ENCODE results near the gene SHC4. TPM values are rescaled to one million over a fixed set of nuclear protein-coding genes. Genes with fewer than 3 reads are reported as not detected.
A peak's percentile ranks its signal among the peaks of the same experiment; 100 is the strongest.

The SHC4 gene
- total and polyA plus RNA-seq, 7 donors = 0.10 to 1.0 (median 0.25) TPM; not detected in 1

GRCh38 chr15:48992545-48992944 lies 28.8 kb upstream of the SHC4 start:
- no peaks in the 10 kb centered on the region for H3K4me1 ChIP-seq
- no peak overlapping the region for H3K27ac ChIP-seq
- TF ChIP-seq CTCF (IDR thresholded peaks at IDR 0.05) = no peak
- intact Hi-C loops (cut with DNase I) = loop anchor here in 1 of 2 donors (5.0 kb wide), 1 partner anchor 140 kb away; no protein-coding TSS in a partner anchor
- H3K4me3 ChIP-seq = no peak overlapping the region
- WGBS, 3 donors = 90 to 94% (median 94%) methylated on average over 1 of the region's 1 CpG
- H3K27me3 ChIP-seq (ENCODE audit: insufficient read depth in 3 of 3, low read length in 2 of 3) = no peaks in the 10 kb centered on the region
- peaks cover 3 to 80% of the 10 kb centered on the region in 2 donors for H3K36me3 ChIP-seq (ENCODE audit: insufficient read depth in 1 of 2, low read depth in 1 of 2)
- no peak for DNase-seq
- no peaks in the 10 kb centered on the region for H3K9me3 ChIP-seq
- ATAC-seq = no peak

DNA sequence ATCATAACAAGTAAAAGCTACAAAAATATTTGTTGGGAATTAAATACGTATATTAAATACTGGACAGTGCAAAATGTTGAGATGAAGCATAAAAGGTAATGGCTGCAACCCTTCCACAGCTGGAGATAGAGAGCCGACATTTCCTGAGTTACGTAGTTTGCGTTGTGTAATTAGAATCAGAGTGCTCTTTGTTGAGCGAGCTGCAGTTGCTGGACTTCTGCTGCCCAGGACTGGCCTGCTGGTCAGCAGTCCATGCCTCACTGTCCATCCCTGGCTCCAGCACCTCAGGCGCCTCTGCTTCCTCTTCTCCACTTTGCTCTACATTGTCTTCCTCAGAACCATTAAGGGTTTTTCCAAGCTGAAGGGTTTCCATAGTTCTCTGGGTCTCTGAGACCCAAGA lies 28.4 kb upstream of the SHC4 start:
- 97 to 98% (median 97%) methylated on average over 6 of the region's 6 CpGs for WGBS, 3 donors

GRCh38 chr15:48989170-48989569 lies 25.5 kb upstream of the SHC4 start:
- no peak for TF ChIP-seq CTCF (IDR thresholded peaks at IDR 0.05)
- Histone ChIP-seq H3K27me3 (ENCODE audit: insufficient read depth in 3 of 3, low read length in 2 of 3) (no peaks in the 10 kb centered on the region), H3K4me1 (no peaks in the 10 kb centered on the region), H3K36me3 (ENCODE audit: insufficient read depth in 1 of 2, low read depth in 1 of 2) (peaks cover 0 to 47% of the 10 kb centered on the region in 2 donors), H3K27ac (no peak overlapping the region), H3K9me3 (no peaks in the 10 kb centered on the region), H3K4me3 (no peak overlapping the region)
- ATAC-seq (no peak), DNase-seq (no peak)
- intact Hi-C loops (cut with DNase I) = no loop called here
- WGBS, 3 donors = 80 to 91% (median 86%) methylated on average over 1 of the region's 1 CpG

More for the DNA sequence above, 28.4 kb upstream of the SHC4 start:
- ATAC-seq (no peak), DNase-seq (no peak)
- no peaks in the 10 kb centered on the region for H3K4me1 ChIP-seq
- intact Hi-C loops (cut with DNase I) = loop anchor here in 1 of 2 donors (5.0 kb wide), 1 partner anchor 140 kb away; no protein-coding TSS in a partner anchor
- no peak overlapping the region for H3K27ac ChIP-seq
- TF ChIP-seq CTCF (IDR thresholded peaks at IDR 0.05) = no peak
- H3K36me3 ChIP-seq (ENCODE audit: insufficient read depth in 1 of 2, low read depth in 1 of 2) = peaks cover 3 to 76% of the 10 kb centered on the region in 2 donors
- no peaks in the 10 kb centered on the region for H3K27me3 ChIP-seq (ENCODE audit: insufficient read depth in 3 of 3, low read length in 2 of 3)
- H3K9me3 ChIP-seq = no peaks in the 10 kb centered on the region
- H3K4me3 ChIP-seq = no peak overlapping the region

- no peak overlapping the region for H3K4me3 ChIP-seq
- H3K27me3 ChIP-seq (ENCODE audit: insufficient read depth in 3 of 3, low read length in 2 of 3) = no peaks in the 10 kb centered on the region
- no peak for TF ChIP-seq CTCF (IDR thresholded peaks at IDR 0.05)
- peak in 1 of 4 donors; percentile 21 for ATAC-seq
- no peak overlapping the region for H3K27ac ChIP-seq
- no peaks in the 10 kb centered on the region for H3K4me1 ChIP-seq
- no peaks in the 10 kb centered on the region for H3K9me3 ChIP-seq
- no peak for DNase-seq
- intact Hi-C loops (cut with DNase I) = no loop called here
- H3K36me3 ChIP-seq (ENCODE audit: insufficient read depth in 1 of 2, low read depth in 1 of 2) = peaks cover 0 to 33% of the 10 kb centered on the region in 2 donors
These were observed 23.4 kb upstream of the SHC4 start for GRCh38 chr15:48987142-48987541.

- intact Hi-C loops (cut with DNase I) = no loop called here
- H3K4me3 ChIP-seq = no peak overlapping the region
- H3K27me3 ChIP-seq (ENCODE audit: insufficient read depth in 3 of 3, low read length in 2 of 3) = peaks cover 0 to 3% (median 0%) of the 10 kb centered on the region in 3 donors
- WGBS, 3 donors = 75 to 85% (median 81%) methylated on average over 5 of the region's 5 CpGs
- H3K27ac ChIP-seq = no peak overlapping the region
- H3K36me3 ChIP-seq (ENCODE audit: insufficient read depth in 1 of 2, low read depth in 1 of 2) = peaks cover 0 to 24% of the 10 kb centered on the region in 2 donors
- no peak for ATAC-seq
- H3K9me3 ChIP-seq = no peaks in the 10 kb centered on the region
- DNase-seq = no peak
- no peak for TF ChIP-seq CTCF (IDR thresholded peaks at IDR 0.05)
- no peaks in the 10 kb centered on the region for H3K4me1 ChIP-seq
These were observed 22.5 kb upstream of the SHC4 start for GRCh38 chr15:48986240-48986639.

Measured in psoas muscle (tissue), 8 donors.